ENCODE results near the gene LIFR. TPM values are rescaled to one million over a fixed set of nuclear protein-coding genes. Genes with fewer than 3 reads are reported as not detected.

Gene LIFR
- total and polyA plus RNA-seq, 10 donors: 6.8 to 191 (median 93.3) TPM

DNA sequence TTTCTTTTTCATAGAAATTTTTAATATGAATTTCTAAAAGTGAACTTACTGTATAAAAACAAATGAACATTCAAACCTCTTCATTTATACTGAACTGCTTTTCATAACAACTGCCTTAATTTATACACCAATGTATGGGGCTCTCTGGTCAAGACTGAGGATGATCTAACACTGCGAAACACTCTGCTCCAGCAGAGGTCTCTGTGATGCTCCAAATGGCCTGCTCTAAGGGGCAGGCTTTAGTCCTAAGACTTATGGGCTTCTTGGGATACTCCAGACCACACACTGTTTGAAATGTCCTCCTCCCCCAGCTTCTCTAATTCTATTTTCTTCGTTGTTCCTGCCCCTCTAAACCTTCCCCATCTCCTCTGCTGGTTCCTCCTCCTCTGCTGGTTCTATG is 58.5 kb downstream of the LIFR start:
- peaks cover 0 to 12% (median 0%) of the 10 kb centered on the region in 7 donors for H3K27me3 ChIP-seq (replicated peaks in 1 of 7)
- no peak for TF ChIP-seq POLR2AphosphoS5 (IDR thresholded peaks at IDR 0.05)
- no peak for TF ChIP-seq POLR2A (IDR thresholded peaks at IDR 0.05)
- TF ChIP-seq, protein P1, sequence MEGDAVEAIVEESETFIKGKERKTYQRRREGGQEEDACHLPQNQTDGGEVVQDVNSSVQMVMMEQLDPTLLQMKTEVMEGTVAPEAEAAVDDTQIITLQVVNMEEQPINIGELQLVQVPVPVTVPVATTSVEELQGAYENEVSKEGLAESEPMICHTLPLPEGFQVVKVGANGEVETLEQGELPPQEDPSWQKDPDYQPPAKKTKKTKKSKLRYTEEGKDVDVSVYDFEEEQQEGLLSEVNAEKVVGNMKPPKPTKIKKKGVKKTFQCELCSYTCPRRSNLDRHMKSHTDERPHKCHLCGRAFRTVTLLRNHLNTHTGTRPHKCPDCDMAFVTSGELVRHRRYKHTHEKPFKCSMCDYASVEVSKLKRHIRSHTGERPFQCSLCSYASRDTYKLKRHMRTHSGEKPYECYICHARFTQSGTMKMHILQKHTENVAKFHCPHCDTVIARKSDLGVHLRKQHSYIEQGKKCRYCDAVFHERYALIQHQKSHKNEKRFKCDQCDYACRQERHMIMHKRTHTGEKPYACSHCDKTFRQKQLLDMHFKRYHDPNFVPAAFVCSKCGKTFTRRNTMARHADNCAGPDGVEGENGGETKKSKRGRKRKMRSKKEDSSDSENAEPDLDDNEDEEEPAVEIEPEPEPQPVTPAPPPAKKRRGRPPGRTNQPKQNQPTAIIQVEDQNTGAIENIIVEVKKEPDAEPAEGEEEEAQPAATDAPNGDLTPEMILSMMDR (IDR thresholded peaks at IDR 0.05 in 8 of 11, conservative IDR thresholded peaks at IDR 0.05 in 3 of 11): no peak
- WGBS, 5 donors: 57 to 88% (median 74%) methylated on average over 2 of the region's 2 CpGs
- DNase-seq: no peak
- peaks cover 0 to 54% (median 2%) of the 10 kb centered on the region in 6 donors for H3K36me3 ChIP-seq
- intact Hi-C loops (cut with DNase I; ENCODE audit: low total_unique reads): no loop called here
- H3K4me1 ChIP-seq: no peaks in the 10 kb centered on the region
- no peak overlapping the region for H3K4me3 ChIP-seq
- H3K27ac ChIP-seq: no peak overlapping the region
- H3K9me3 ChIP-seq: no peaks in the 10 kb centered on the region

DNA sequence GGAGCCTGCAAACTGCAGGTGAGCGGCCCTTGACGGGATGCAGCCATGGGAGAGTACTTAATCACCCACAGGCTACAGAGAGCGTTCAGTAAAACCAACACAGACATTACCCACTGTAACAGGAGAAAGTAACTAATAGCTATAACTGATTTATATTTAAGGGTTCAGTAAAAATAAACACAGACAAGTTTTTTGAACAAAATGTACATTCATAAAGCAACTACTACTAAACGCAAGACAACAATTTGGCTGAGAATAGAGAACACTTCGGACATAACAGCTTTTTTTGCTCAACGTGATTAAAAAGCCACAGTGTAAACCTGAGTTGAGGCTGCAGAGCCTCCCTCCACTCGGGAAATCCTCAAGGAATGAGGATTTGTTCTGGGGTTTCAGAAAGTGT is 61.7 kb downstream of the LIFR start:
- H3K4me3 ChIP-seq: no peak overlapping the region
- H3K36me3 ChIP-seq: peaks cover 0 to 67% (median 2%) of the 10 kb centered on the region in 6 donors
- TF ChIP-seq, protein P1 (IDR thresholded peaks at IDR 0.05 in 8 of 11, conservative IDR thresholded peaks at IDR 0.05 in 3 of 11): no peak
- TF ChIP-seq POLR2AphosphoS5 (IDR thresholded peaks at IDR 0.05): no peak
- no peak for TF ChIP-seq POLR2A (IDR thresholded peaks at IDR 0.05)
- DNase-seq: no peak
- WGBS, 5 donors: 79 to 88% (median 84%) methylated on average over 7 of the region's 7 CpGs
- H3K27ac ChIP-seq: no peak overlapping the region
- H3K4me1 ChIP-seq: no peaks in the 10 kb centered on the region
- H3K9me3 ChIP-seq: no peaks in the 10 kb centered on the region
- intact Hi-C loops (cut with DNase I; ENCODE audit: low total_unique reads): no loop called here
- H3K27me3 ChIP-seq (replicated peaks in 1 of 7): peaks cover 0 to 31% (median 0%) of the 10 kb centered on the region in 7 donors

GRCh38 chr5:38494175-38494574 is 62.3 kb downstream of the LIFR start:
- peaks cover 0 to 62% (median 2%) of the 10 kb centered on the region in 6 donors for H3K36me3 ChIP-seq
- no peak for TF ChIP-seq POLR2A (IDR thresholded peaks at IDR 0.05)
- TF ChIP-seq, protein P1 (IDR thresholded peaks at IDR 0.05 in 8 of 11, conservative IDR thresholded peaks at IDR 0.05 in 3 of 11): no peak
- TF ChIP-seq POLR2AphosphoS5 (IDR thresholded peaks at IDR 0.05): no peak
- peaks cover 0 to 31% (median 0%) of the 10 kb centered on the region in 7 donors for H3K27me3 ChIP-seq (replicated peaks in 1 of 7)
- H3K4me3 ChIP-seq: no peak overlapping the region
- H3K4me1 ChIP-seq: no peaks in the 10 kb centered on the region
- 79 to 86% (median 84%) methylated on average over 6 of the region's 6 CpGs for WGBS, 5 donors
- no peak for DNase-seq
- intact Hi-C loops (cut with DNase I; ENCODE audit: low total_unique reads): no loop called here
- H3K9me3 ChIP-seq: no peaks in the 10 kb centered on the region
- H3K27ac ChIP-seq: no peak overlapping the region

GRCh38 chr5:38483805-38484398 is 72.5 kb downstream of the LIFR start:
- intact Hi-C loops (cut with DNase I; ENCODE audit: low total_unique reads): no loop called here
- Histone ChIP-seq H3K36me3 (peaks cover 0 to 67% (median 6%) of the 10 kb centered on the region in 6 donors), H3K27ac (no peak overlapping the region), H3K27me3 (replicated peaks in 1 of 7) (peaks cover 0 to 68% (median 0%) of the 10 kb centered on the region in 7 donors), H3K9me3 (no peaks in the 10 kb centered on the region), H3K4me3 (no peak overlapping the region), H3K4me1 (no peaks in the 10 kb centered on the region)
- DNase-seq: no peak
- 83 to 94% (median 86%) methylated on average over 10 of the region's 10 CpGs for WGBS, 5 donors
- TF ChIP-seq POLR2A (IDR thresholded peaks at IDR 0.05) (no peak), POLR2AphosphoS5 (IDR thresholded peaks at IDR 0.05) (no peak)
- TF ChIP-seq, protein P1 (IDR thresholded peaks at IDR 0.05 in 8 of 11, conservative IDR thresholded peaks at IDR 0.05 in 3 of 11): no peak
